Memory B cell (primary cell): ENCODE data around the gene CREB5.

Experiments
- ATAC-seq: fragments of 150-1000 bp; cut with Tn5 transposase; 2 replicates; pipeline ENCODE4 v1.10.0; 2021; ENCODE audit warnings: low read depth, mild to moderate bottlenecking, moderate library complexity
- DNase-seq, 2 donors: peaks; one replicate each; pipeline ENCODE4 v3.0.0; 2022; ENCODE audit warnings: low spot score in 2 of 2
- H3K27ac Mint-ChIP-seq: one replicate; pipeline ENCODE4 v1.8.0; 2022; ENCODE audit warnings: mild to moderate bottlenecking, moderate library complexity, mixed read lengths
- H3K27me3 Mint-ChIP-seq: one replicate; pipeline ENCODE4 v1.8.0; 2022; ENCODE audit warnings: mixed read lengths
- H3K36me3 Mint-ChIP-seq: one replicate; pipeline ENCODE4 v1.8.0; 2022; ENCODE audit warnings: mild to moderate bottlenecking, mixed read lengths
- H3K4me1 Mint-ChIP-seq: one replicate; pipeline ENCODE4 v1.8.0; 2022; ENCODE audit warnings: mixed read lengths
- H3K4me3 Mint-ChIP-seq: one replicate; pipeline ENCODE4 v1.8.0; 2022; ENCODE audit warnings: mild to moderate bottlenecking, moderate library complexity, mixed read lengths
- H3K9me3 Mint-ChIP-seq: one replicate; pipeline ENCODE4 v1.8.0; 2022; ENCODE audit warnings: mixed read lengths

Gene CREB5

DNA sequence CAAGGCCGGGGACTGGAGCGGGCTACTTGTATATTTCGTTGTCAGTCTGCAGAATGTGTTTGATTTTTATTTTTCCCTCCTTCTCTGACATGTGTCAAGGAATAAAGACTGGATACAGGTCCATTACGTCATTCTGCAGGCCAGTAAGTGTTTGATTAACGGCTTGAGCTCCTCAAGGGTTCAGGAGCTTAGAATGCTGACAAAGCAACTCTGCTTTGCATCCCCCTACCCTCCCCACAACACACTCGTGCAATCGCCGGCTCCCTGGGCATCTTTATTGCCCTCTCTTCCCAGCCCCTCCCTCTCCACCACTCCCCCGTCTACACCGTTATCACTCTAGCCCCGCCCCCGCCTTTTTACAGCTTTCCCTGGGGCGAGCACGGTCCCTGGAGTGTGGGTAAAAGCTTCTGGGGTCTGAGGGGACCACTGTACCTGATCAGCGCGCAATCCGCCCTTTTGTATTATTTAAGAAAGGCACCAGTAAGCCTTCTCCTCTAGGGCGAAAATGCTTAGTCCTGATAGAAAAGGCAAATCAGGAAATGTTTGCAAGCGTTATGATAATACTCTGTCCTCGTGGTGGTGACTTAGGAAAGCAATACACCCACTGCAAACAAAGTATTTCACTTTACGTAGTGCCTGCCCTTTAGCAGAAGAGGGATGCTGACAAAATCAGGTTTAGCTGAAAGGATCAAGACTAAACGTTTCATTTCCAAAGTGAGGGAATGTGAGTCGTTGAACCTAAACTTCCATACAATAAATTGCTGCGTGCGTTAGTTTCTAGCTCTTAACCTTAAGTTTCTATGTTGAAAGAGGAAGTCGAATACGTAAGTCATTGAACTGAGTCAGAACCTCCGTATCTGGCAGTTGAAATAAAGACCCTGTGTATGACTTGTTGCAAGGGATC, 1.4 kb upstream of the CREB5 start:
- Mint-ChIP-seq H3K9me3 (no peaks in the 10 kb centered on the region), H3K36me3 (no peaks in the 10 kb centered on the region), H3K27ac (no peak overlapping the region), H3K4me1 (peaks cover 25% of the 10 kb centered on the region), H3K27me3 (peaks cover 26% of the 10 kb centered on the region), H3K4me3 (peak overlapping the region; percentile 78)
- DNase-seq (peak; percentile 16 to 17), ATAC-seq (peak; percentile 56)

DNA sequence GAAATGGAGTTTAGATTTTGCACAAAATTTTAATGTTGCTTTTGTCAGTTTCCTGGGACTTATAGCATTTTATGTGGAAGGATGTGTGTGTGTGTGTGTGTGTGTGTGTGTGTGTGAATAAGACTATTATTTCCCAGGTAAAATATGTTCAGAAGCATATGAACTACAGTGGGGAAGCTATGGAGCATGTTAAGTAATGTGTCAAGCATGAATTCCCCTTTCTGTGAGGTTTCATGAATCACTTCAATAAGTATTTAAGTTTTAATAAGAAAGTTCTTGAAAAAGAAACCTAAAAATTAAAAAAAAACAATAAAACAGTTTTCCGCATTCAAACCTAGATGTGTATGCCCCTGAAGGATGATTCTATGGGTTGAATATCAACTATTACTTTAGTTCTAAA, 693 bp downstream of the CREB5 start:
- Mint-ChIP-seq H3K4me3 (no peak overlapping the region), H3K4me1 (peaks cover 25% of the 10 kb centered on the region), H3K27ac (no peak overlapping the region), H3K27me3 (peaks cover 28% of the 10 kb centered on the region), H3K36me3 (no peaks in the 10 kb centered on the region), H3K9me3 (no peaks in the 10 kb centered on the region)
- DNase-seq, result no peak
- ATAC-seq, result no peak

DNA sequence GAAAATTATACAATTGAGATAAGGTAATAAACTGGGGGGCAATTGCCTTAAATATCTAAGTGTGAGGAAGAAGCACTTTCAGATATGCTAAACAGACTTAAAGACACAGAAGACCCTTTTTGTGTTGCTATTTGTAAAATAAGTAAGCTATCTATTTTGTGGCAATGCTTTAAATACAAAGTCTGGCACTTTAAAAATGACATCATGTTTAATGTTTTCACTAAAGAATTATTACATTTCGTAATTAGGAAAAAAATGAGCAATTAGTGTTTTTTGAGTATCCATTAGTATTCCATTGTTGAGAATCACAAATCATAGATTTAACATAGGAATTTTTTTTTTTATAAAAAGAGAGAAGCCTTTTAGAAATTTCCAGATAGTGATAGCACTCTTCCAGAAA, 2.1 kb downstream of the CREB5 start:
- no peaks in the 10 kb centered on the region for H3K36me3 Mint-ChIP-seq
- H3K27me3 Mint-ChIP-seq, result peaks cover 22% of the 10 kb centered on the region
- H3K4me3 Mint-ChIP-seq, result no peak overlapping the region
- no peak for ATAC-seq
- H3K4me1 Mint-ChIP-seq, result peaks cover 17% of the 10 kb centered on the region
- DNase-seq, result no peak
- no peaks in the 10 kb centered on the region for H3K9me3 Mint-ChIP-seq
- no peak overlapping the region for H3K27ac Mint-ChIP-seq

DNA sequence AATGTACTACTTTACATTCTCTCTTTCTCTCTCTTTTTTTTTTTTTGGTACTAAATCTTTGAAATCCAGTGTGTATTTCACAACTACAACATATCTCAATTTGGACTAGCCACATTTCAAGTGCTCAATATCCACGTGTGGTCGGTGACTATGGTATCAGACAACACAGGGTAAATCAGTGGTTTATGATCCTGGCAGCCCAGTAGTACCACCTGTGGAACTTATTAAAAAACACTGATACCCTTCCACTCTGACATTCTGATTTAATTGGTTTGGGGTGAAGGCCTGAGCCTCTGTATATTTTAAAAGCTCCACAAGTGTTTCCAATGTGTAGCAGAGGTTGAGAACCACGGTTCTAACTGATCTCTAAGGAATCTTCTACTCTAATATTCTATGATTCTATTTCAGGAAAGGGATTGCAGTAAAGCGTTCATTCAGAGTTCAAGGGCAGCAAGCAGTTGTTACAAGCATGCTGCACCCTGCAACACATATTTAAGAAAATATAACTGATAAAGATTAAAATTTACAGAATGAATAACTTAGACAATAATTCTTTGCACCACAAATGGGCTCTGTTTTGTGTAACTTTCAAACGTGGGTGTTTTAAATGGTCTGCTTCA, 5.1 kb downstream of the CREB5 start:
- Mint-ChIP-seq H3K36me3 (no peaks in the 10 kb centered on the region), H3K27me3 (peaks cover 20% of the 10 kb centered on the region), H3K4me3 (no peak overlapping the region), H3K9me3 (no peaks in the 10 kb centered on the region), H3K27ac (no peak overlapping the region), H3K4me1 (peaks cover under 1% of the 10 kb centered on the region)
- ATAC-seq (no peak), DNase-seq (no peak)

DNA sequence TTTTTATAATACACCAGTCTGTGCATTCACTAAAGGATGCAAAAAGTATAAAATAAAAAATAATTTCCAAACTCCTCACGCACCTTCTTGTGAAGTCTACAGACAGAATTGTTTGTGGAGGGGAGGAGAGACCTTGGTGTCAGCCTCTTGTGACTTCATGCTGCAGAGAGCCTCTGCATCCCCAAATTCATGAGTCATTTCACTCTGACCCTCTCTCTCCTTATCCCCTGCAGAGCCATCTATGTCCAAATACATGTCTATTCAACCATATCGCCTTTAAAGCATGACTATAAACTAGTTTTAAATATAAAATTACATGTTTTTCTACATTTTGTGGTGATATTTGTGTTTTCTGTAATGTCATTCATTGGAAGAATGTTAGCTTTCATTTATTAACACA, 6.0 kb downstream of the CREB5 start:
- H3K4me3 Mint-ChIP-seq, result no peak overlapping the region
- H3K36me3 Mint-ChIP-seq, result no peaks in the 10 kb centered on the region
- no peak for ATAC-seq
- no peak for DNase-seq
- H3K27me3 Mint-ChIP-seq, result peaks cover 20% of the 10 kb centered on the region
- H3K9me3 Mint-ChIP-seq, result no peaks in the 10 kb centered on the region
- no peaks in the 10 kb centered on the region for H3K4me1 Mint-ChIP-seq
- H3K27ac Mint-ChIP-seq, result no peak overlapping the region

DNA sequence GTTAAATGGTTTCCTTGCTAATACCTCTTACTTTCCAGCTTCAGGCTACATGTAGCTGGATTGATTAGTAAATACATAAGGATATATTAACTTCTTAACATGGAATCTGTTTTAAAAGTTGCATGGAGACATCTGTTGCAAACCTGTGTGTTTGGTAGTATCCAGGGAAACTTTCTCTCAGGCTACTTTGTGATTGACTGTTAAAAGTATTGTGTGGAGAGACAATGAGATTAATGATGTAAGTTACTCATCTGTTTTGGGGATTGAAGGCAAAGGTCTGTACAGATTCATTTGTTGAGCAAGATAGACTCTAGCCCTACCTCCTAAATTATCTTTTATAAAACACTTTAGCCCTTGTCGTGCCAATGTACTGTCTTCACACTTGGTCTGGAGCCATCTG, 6.6 kb downstream of the CREB5 start:
- ATAC-seq, result no peak
- Mint-ChIP-seq H3K9me3 (no peaks in the 10 kb centered on the region), H3K36me3 (no peaks in the 10 kb centered on the region), H3K4me3 (no peak overlapping the region), H3K27me3 (peaks cover 20% of the 10 kb centered on the region), H3K4me1 (no peaks in the 10 kb centered on the region), H3K27ac (no peak overlapping the region)
- no peak for DNase-seq

DNA sequence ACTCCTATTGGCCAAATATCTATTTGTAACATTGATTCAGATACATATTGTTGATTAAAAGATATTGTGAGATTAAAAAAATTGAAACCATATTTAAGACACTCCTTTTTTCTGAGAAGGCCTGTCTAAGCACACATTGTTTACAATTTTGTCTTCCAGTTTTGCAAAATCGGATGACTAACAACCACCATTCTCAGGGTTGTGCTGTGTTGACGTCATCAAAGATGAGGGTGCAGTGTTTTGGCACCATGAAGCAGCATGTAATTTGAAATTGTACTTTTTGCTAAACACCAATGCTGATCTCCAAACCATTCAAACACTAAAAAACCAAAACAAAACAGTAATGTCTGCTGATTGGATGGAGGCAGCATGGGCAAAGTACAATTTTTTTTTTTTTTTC, 7.4 kb downstream of the CREB5 start:
- H3K9me3 Mint-ChIP-seq, result no peaks in the 10 kb centered on the region
- no peaks in the 10 kb centered on the region for H3K4me1 Mint-ChIP-seq
- ATAC-seq (no peak), DNase-seq (no peak)
- H3K4me3 Mint-ChIP-seq, result no peak overlapping the region
- H3K36me3 Mint-ChIP-seq, result no peaks in the 10 kb centered on the region
- peaks cover 19% of the 10 kb centered on the region for H3K27me3 Mint-ChIP-seq
- no peak overlapping the region for H3K27ac Mint-ChIP-seq

DNA sequence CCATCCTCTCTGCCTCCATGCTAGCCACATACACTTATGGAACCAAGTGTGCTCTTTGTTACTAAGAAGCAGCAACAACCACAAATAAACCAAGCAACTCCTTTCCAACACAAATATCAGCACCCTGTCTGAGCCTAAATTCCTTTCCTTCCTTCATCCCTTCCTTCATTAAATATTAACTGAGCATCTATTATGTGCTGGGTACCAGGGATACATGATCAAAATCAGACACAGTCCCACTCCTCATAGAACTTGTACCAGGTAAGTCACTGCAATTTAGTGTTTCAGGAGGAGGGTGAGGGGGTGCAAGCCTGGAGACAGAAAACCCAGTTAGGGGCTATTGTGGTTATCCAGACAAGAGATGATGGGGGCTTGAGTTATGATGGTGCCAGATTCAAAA, 10.8 kb downstream of the CREB5 start:
- no peak overlapping the region for H3K27ac Mint-ChIP-seq
- H3K4me1 Mint-ChIP-seq, result no peaks in the 10 kb centered on the region
- no peak overlapping the region for H3K4me3 Mint-ChIP-seq
- H3K9me3 Mint-ChIP-seq, result no peaks in the 10 kb centered on the region
- H3K27me3 Mint-ChIP-seq, result peaks cover 19% of the 10 kb centered on the region
- DNase-seq, result no peak
- H3K36me3 Mint-ChIP-seq, result no peaks in the 10 kb centered on the region
- no peak for ATAC-seq

DNA sequence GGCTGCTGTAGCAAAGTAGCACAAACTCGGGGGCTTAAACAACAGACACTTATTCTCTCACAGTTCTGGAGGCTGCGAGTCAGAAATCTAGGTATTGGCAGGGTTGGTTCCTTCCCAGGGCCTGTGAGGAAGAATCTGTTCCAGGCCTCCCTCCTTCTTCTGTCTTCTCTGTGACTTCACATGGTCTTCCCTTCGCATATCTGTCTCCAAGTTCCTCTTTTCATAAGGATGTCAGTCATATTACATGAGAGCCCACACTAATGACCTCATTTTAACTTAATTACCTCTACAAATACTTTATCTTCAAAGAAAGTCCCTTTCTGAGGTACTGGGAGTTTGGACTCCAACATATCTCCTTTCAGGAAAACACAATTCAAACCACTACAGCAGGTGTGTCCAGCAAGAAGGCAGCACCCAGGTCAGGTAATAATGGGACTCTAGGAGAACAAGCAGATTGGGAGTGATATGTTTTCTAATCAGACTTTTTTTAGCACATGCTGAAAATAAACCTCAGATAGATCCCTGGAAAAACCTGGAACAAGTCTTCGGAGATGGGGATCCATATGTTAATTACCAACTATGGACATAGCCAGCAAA, 11.7 kb downstream of the CREB5 start:
- H3K36me3 Mint-ChIP-seq, result no peaks in the 10 kb centered on the region

DNA sequence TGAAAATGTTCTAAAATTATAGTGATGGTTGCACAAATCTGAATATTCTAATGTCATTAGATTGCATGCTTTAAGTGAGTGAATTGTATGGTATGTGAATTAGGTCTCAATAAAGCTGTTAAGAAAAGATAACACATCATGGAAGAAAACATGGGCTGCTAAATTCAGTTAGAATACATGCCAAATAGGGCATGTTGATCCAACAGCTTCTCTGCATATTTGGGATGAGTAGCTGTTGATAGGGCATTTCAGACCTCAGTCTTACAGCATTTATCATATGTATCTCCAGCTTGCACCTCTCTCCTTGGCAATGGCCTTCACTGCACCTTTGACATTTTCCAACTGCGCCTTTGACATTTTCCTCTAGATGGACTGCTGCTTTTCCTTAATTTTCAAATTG, 13.2 kb downstream of the CREB5 start:
- H3K27ac Mint-ChIP-seq, result no peak overlapping the region
- DNase-seq (no peak), ATAC-seq (no peak)
- H3K4me3 Mint-ChIP-seq, result no peak overlapping the region
- no peaks in the 10 kb centered on the region for H3K9me3 Mint-ChIP-seq
- no peaks in the 10 kb centered on the region for H3K36me3 Mint-ChIP-seq
- peaks cover 21% of the 10 kb centered on the region for H3K27me3 Mint-ChIP-seq
- no peaks in the 10 kb centered on the region for H3K4me1 Mint-ChIP-seq

More for the DNA sequence above, 11.7 kb downstream of the CREB5 start:
- Mint-ChIP-seq H3K4me3 (no peak overlapping the region), H3K27ac (no peak overlapping the region), H3K4me1 (no peaks in the 10 kb centered on the region), H3K9me3 (no peaks in the 10 kb centered on the region), H3K27me3 (peaks cover 23% of the 10 kb centered on the region)
- ATAC-seq (peak; percentile 38), DNase-seq (no peak)

DNA sequence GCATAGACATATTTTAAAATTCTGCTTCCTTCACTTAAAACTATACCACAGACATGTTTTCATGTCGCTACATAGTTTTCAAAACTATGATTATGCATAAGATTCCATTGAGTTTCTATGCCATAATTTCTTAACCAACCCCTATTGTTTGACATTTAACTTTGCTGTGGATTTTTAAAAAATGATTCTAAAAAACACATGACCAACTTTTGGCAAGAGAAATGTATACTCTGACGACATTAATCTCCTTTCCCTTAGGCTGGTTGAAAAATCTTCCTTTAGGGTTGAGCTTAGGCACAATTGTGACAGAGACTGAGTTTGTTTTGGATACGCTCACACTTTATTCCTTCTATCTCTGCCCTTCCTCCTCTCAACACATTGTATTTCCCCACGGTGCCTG, 14.9 kb downstream of the CREB5 start:
- Mint-ChIP-seq H3K4me1 (no peaks in the 10 kb centered on the region), H3K9me3 (no peaks in the 10 kb centered on the region), H3K27me3 (peaks cover 17% of the 10 kb centered on the region), H3K27ac (no peak overlapping the region), H3K4me3 (no peak overlapping the region), H3K36me3 (no peaks in the 10 kb centered on the region)
- DNase-seq (no peak), ATAC-seq (no peak)

DNA sequence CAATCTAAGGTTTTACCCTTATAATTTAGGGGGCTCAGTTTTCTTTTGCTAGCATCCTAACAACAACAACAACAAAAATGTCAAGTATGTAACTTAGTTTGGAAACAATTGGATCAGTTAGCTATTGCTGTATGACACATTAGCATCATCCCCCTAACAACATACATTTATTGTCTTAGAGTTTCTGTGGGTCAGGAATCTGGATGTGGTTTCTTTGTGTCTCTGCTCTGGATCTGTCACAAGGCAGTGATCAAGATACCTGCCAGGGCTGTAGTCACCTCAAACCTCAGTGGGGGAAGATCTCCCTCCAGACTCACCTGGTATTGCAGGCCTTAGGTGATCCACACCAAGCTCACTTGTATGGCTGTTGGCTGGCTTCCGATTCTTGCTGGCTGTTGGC, 18.3 kb downstream of the CREB5 start:
- H3K36me3 Mint-ChIP-seq, result no peaks in the 10 kb centered on the region
- no peaks in the 10 kb centered on the region for H3K9me3 Mint-ChIP-seq
- no peak for ATAC-seq
- no peak overlapping the region for H3K4me3 Mint-ChIP-seq
- no peak for DNase-seq
- H3K27ac Mint-ChIP-seq, result no peak overlapping the region
- no peaks in the 10 kb centered on the region for H3K4me1 Mint-ChIP-seq
- H3K27me3 Mint-ChIP-seq, result peaks cover 12% of the 10 kb centered on the region

DNA sequence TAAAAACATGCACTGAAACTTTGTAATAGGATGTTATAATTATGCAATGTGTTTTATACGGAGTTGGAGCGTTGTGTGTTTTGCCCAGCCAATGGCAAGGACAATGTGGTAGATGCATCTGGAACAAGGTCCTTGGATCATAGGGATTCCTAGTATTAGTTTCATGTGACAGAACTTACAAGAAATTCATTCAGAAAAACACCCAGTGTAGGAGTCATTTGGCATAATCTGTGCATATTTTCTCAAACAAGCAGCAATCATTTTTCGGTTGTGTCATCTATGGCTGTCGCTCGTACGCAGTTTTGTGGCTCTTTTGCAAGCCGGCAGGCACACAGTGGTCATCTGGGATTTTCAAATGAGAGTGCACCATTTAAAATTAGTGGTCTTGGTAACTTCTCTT, 19.8 kb downstream of the CREB5 start:
- no peak for DNase-seq
- ATAC-seq, result no peak
- Mint-ChIP-seq H3K4me1 (no peaks in the 10 kb centered on the region), H3K36me3 (no peaks in the 10 kb centered on the region), H3K4me3 (no peak overlapping the region), H3K27me3 (peaks cover 9% of the 10 kb centered on the region), H3K9me3 (no peaks in the 10 kb centered on the region), H3K27ac (no peak overlapping the region)

DNA sequence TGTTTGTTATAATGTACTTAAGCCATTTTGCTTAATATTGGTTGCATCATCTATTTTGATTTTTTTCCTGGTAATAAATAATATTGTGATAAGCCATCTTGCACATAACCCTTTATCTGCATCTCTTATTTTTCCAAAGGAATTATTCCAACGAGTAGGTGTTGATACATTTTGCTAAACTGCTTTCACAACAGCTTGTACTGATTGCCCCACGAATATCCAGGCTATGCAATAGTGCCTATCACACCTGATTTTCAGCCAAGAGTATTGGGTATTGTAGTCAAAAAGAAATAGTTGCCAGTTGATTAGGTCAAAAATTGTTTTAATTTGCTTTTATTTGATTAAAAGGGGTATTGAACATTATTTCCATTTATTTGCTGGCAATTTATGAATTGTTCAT, 20.7 kb downstream of the CREB5 start:
- no peak for ATAC-seq
- Mint-ChIP-seq H3K9me3 (no peaks in the 10 kb centered on the region), H3K4me3 (no peak overlapping the region), H3K27me3 (peaks cover 7% of the 10 kb centered on the region), H3K27ac (no peak overlapping the region), H3K36me3 (no peaks in the 10 kb centered on the region), H3K4me1 (no peaks in the 10 kb centered on the region)
- DNase-seq, result no peak
